ENCODE data around the gene C17orf67. TPM values are rescaled to one million over a fixed set of nuclear protein-coding genes. Genes with fewer than 3 reads are reported as not detected.

C17orf67 gene
- total and polyA plus RNA-seq, 2 of the 13 experiments (the other 11 are each of a cell fraction or from before 2014, with no cell fraction given) = 0.41 to 0.86 TPM

DNA sequence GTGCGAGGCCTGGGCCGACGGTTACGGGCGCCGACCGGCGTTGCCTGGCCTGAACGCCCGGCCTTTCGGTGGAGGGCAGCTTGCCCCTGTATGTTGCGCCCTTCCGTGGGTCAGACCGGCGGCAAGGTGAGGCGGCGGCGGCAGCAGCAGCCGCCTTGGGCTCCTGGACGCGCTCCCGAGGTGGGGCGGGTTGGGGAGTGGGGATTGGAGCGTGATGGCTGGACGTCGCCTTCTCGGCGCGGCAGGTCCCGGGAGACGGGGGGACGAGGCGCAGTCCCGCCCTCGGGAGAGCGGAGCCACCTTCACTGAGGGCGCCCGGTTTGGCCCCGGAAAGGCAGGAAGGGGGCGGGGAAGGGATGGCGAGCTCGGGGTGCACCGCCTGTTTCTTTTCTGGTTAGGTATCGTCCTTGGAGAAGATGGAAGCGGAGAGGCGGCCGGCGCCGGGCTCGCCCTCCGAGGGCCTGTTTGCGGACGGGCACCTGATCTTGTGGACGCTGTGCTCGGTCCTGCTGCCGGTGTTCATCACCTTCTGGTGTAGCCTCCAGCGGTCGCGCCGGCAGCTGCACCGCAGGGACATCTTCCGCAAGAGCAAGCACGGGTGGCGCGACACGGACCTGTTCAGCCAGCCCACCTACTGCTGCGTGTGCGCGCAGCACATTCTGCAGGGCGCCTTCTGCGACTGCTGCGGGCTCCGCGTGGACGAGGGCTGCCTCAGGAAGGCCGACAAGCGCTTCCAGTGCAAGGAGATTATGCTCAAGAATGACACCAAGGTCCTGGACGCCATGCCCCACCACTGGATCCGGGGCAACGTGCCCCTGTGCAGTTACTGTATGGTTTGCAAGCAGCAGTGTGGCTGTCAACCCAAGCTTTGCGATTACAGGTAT lies 902 bp upstream of the C17orf67 start (continued):
- TF ChIP-seq, protein P1, sequence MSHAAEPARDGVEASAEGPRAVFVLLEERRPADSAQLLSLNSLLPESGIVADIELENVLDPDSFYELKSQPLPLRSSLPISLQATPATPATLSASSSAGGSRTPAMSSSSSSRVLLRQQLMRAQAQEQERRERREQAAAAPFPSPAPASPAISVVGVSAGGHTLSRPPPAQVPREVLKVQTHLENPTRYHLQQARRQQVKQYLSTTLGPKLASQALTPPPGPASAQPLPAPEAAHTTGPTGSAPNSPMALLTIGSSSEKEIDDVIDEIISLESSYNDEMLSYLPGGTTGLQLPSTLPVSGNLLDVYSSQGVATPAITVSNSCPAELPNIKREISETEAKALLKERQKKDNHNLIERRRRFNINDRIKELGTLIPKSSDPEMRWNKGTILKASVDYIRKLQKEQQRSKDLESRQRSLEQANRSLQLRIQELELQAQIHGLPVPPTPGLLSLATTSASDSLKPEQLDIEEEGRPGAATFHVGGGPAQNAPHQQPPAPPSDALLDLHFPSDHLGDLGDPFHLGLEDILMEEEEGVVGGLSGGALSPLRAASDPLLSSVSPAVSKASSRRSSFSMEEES (CRISPR knock-in tag; IDR thresholded peaks at IDR 0.05) = 0 out of 2 replicates have a peak, but pooled peaks have one; percentile 13
- TF ChIP-seq, protein P2, sequence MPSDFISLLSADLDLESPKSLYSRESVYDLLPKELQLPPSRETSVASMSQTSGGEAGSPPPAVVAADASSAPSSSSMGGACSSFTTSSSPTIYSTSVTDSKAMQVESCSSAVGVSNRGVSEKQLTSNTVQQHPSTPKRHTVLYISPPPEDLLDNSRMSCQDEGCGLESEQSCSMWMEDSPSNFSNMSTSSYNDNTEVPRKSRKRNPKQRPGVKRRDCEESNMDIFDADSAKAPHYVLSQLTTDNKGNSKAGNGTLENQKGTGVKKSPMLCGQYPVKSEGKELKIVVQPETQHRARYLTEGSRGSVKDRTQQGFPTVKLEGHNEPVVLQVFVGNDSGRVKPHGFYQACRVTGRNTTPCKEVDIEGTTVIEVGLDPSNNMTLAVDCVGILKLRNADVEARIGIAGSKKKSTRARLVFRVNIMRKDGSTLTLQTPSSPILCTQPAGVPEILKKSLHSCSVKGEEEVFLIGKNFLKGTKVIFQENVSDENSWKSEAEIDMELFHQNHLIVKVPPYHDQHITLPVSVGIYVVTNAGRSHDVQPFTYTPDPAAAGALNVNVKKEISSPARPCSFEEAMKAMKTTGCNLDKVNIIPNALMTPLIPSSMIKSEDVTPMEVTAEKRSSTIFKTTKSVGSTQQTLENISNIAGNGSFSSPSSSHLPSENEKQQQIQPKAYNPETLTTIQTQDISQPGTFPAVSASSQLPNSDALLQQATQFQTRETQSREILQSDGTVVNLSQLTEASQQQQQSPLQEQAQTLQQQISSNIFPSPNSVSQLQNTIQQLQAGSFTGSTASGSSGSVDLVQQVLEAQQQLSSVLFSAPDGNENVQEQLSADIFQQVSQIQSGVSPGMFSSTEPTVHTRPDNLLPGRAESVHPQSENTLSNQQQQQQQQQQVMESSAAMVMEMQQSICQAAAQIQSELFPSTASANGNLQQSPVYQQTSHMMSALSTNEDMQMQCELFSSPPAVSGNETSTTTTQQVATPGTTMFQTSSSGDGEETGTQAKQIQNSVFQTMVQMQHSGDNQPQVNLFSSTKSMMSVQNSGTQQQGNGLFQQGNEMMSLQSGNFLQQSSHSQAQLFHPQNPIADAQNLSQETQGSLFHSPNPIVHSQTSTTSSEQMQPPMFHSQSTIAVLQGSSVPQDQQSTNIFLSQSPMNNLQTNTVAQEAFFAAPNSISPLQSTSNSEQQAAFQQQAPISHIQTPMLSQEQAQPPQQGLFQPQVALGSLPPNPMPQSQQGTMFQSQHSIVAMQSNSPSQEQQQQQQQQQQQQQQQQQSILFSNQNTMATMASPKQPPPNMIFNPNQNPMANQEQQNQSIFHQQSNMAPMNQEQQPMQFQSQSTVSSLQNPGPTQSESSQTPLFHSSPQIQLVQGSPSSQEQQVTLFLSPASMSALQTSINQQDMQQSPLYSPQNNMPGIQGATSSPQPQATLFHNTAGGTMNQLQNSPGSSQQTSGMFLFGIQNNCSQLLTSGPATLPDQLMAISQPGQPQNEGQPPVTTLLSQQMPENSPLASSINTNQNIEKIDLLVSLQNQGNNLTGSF (CRISPR knock-in tag; IDR thresholded peaks at IDR 0.05) = peak; percentile 51; the same call in 1 of the 2 replicates
- peak; percentile 73 for TF ChIP-seq ZFX (CRISPR knock-in tag; IDR thresholded peaks at IDR 0.05; ENCODE audit: low read depth)
- TF ChIP-seq, protein P3, sequence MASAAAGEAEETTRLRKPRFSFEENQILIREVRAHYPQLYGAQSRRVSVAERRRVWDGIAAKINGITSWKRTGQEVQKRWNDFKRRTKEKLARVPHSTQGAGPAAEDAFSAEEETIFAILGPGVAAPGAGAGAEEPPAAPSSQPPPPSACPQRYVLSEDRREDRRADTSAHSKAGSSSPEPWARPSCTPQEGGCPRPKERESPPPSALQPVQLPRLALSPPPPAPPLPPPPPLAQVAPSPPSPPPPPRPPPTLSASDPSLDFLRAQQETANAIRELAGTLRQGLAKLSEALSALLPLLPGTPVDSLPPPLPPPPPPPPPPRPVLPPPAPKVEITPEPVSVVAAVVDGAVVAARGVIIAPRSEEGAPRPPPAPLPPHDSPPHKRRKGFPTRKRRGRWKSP (CRISPR knock-in tag; IDR thresholded peaks at IDR 0.05) = peak; percentile 29
- TF ChIP-seq ZNF782 (CRISPR knock-in tag; IDR thresholded peaks at IDR 0.05; ENCODE audit: borderline replicate concordance) = no peak
- 0 out of 2 replicates have a peak, but pooled peaks have one; percentile 9 for TF ChIP-seq STAG1 (CRISPR knock-in tag; IDR thresholded peaks at IDR 0.05)
- 0 out of 2 replicates have a peak, but pooled peaks have one; percentile 36 for TF ChIP-seq CC2D1A (CRISPR knock-in tag; IDR thresholded peaks at IDR 0.05)
- TF ChIP-seq, protein P4, sequence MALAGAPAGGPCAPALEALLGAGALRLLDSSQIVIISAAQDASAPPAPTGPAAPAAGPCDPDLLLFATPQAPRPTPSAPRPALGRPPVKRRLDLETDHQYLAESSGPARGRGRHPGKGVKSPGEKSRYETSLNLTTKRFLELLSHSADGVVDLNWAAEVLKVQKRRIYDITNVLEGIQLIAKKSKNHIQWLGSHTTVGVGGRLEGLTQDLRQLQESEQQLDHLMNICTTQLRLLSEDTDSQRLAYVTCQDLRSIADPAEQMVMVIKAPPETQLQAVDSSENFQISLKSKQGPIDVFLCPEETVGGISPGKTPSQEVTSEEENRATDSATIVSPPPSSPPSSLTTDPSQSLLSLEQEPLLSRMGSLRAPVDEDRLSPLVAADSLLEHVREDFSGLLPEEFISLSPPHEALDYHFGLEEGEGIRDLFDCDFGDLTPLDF (CRISPR knock-in tag; IDR thresholded peaks at IDR 0.05) = no peak
- no peak for TF ChIP-seq NONO (IDR thresholded peaks at IDR 0.05)
- TF ChIP-seq NONO (CRISPR knock-in tag; conservative IDR thresholded peaks at IDR 0.05) = peak; percentile 16; the same call in 1 of the 2 replicates
